HEK293 (cell line): Measurements from ENCODE around the gene CRP.
A peak's percentile ranks its signal among the peaks of the same experiment; 100 is the strongest.

ENCODE experiments used
- CTCF ChIA-PET: fragments of 350-600 bp; formaldehyde crosslinking; extraction: SDS; loops from one replicate; lab custom pipeline; 2021; ENCODE audit warnings: antibody characterized with exemption; lab: Yijun Ruan, JAX
- POLR2A ChIA-PET: fragments of 300-600 bp; formaldehyde crosslinking; extraction: SDS; loops from one replicate; lab custom pipeline; 2020; ENCODE audit warnings: antibody characterized with exemption, inconsistent platforms; lab: Yijun Ruan, JAX
- H3K27ac ChIP-seq: fragments of 200-500 bp; sonication (Bioruptor generic); 2 replicates; pipeline ENCODE4 v1.5.1; 2014; ENCODE audit warnings: low read depth, low read length, control low read depth, inconsistent platforms; ENCODE audit errors: extremely low read depth
- H3K36me3 ChIP-seq, 2 experiments: fragments of 200-500 bp in 1 of 2; sonication (Bioruptor generic) in 1 of 2; 1 replicate in 1 of 2; 2 replicates in 1 of 2; pipeline ENCODE4 v1.5.1; 2014 to 2017; ENCODE audit warnings: inconsistent platforms in 2 of 2, low read length in 2 of 2; ENCODE audit not compliant: control insufficient read depth in 2 of 2, insufficient read depth in 1 of 2
- H3K4me1 ChIP-seq: fragments of 200-500 bp; sonication (Bioruptor generic); 2 replicates; pipeline ENCODE4 v1.5.1; 2014; ENCODE audit warnings: mild to moderate bottlenecking, low read length, inconsistent platforms; ENCODE audit not compliant: control insufficient read depth, insufficient read depth
- H3K4me3 ChIP-seq: 2 replicates; pipeline ENCODE4 v1.5.1; 2011; ENCODE audit warnings: low read depth, mild to moderate bottlenecking, control low read depth, low read length, moderate library complexity
- H3K9me3 ChIP-seq: fragments of 200-500 bp; sonication (Bioruptor generic); 2 replicates; pipeline ENCODE4 v1.5.1; 2014; ENCODE audit warnings: low read depth, low read length, inconsistent platforms; ENCODE audit not compliant: control insufficient read depth, insufficient read depth
- KLF16 ChIP-seq: fragments of 450-650 bp; formaldehyde crosslinking; IDR thresholded peaks from 2 replicates; pipeline ENCODE4 v1.5.1; 2017; ENCODE audit warnings: missing biosample characterization, missing genetic modification characterization
- SALL2 ChIP-seq: fragments of 450-650 bp; formaldehyde crosslinking; IDR thresholded peaks from 2 replicates; pipeline ENCODE4 v1.5.0; 2017; ENCODE audit warnings: missing biosample characterization, mild to moderate bottlenecking, missing genetic modification characterization, borderline replicate concordance
- SP2 ChIP-seq: fragments of 450-650 bp; formaldehyde crosslinking; IDR thresholded peaks from 2 replicates; pipeline ENCODE4 v1.5.1; 2016; ENCODE audit warnings: missing biosample characterization, missing genetic modification characterization
- TCF7L2 ChIP-seq: IDR thresholded peaks from 2 replicates; pipeline ENCODE4 v1.6.1; 2011; ENCODE audit warnings: low read depth, mild to moderate bottlenecking, inconsistent platforms, low read length, moderate library complexity, borderline replicate concordance
- ZBTB1 ChIP-seq: fragments of 450-650 bp; formaldehyde crosslinking; IDR thresholded peaks from 2 replicates; pipeline ENCODE4 v1.5.1; 2016; ENCODE audit warnings: missing biosample characterization, missing genetic modification characterization
- ZBTB21 ChIP-seq: fragments of 450-650 bp; formaldehyde crosslinking; IDR thresholded peaks from 2 replicates; pipeline ENCODE4 v1.5.1; 2017; ENCODE audit warnings: missing biosample characterization, missing genetic modification characterization
- ZFP41 ChIP-seq: fragments of 450-650 bp; formaldehyde crosslinking; IDR thresholded peaks from 2 replicates; pipeline ENCODE4 v1.5.1; 2016; ENCODE audit warnings: missing biosample characterization, missing genetic modification characterization, borderline replicate concordance
- ZNF140 ChIP-seq: fragments of 450-650 bp; formaldehyde crosslinking; IDR thresholded peaks from 2 replicates; pipeline ENCODE4 v1.5.1; 2016; ENCODE audit warnings: missing biosample characterization, missing genetic modification characterization
- ZNF169 ChIP-seq: fragments of 450-650 bp; formaldehyde crosslinking; IDR thresholded peaks from 2 replicates; pipeline ENCODE4 v1.5.1; 2016; ENCODE audit warnings: missing biosample characterization, missing genetic modification characterization
- ZNF433 ChIP-seq: fragments of 450-650 bp; formaldehyde crosslinking; IDR thresholded peaks from 2 replicates; pipeline ENCODE4 v1.5.1; 2016; ENCODE audit warnings: missing biosample characterization, missing genetic modification characterization, low read depth
- ZNF473 ChIP-seq: fragments of 450-650 bp; formaldehyde crosslinking; IDR thresholded peaks from 2 replicates; pipeline ENCODE4 v1.5.1; 2017; ENCODE audit warnings: missing biosample characterization, missing genetic modification characterization
- ZNF555 ChIP-seq: fragments of 450-650 bp; formaldehyde crosslinking; conservative IDR thresholded peaks from 2 replicates; pipeline ENCODE4 v1.5.1; 2017; ENCODE audit warnings: missing biosample characterization, mild to moderate bottlenecking, missing genetic modification characterization, inconsistent platforms
- ZNF610 ChIP-seq: fragments of 450-650 bp; formaldehyde crosslinking; IDR thresholded peaks from 2 replicates; pipeline ENCODE4 v1.5.1; 2016; ENCODE audit warnings: missing biosample characterization, missing genetic modification characterization, borderline replicate concordance
- ZNF629 ChIP-seq: fragments of 450-650 bp; formaldehyde crosslinking; IDR thresholded peaks from 2 replicates; pipeline ENCODE4 v1.5.1; 2017; ENCODE audit warnings: missing biosample characterization, missing genetic modification characterization
- ZNF658 ChIP-seq: fragments of 450-650 bp; formaldehyde crosslinking; IDR thresholded peaks from 2 replicates; pipeline ENCODE4; 2016; ENCODE audit warnings: missing biosample characterization, missing genetic modification characterization
- ZNF777 ChIP-seq: fragments of 450-650 bp; formaldehyde crosslinking; IDR thresholded peaks from 2 replicates; pipeline ENCODE4 v1.5.1; 2017; ENCODE audit warnings: missing biosample characterization, missing genetic modification characterization, borderline replicate concordance
- ZNF791 ChIP-seq: fragments of 450-650 bp; formaldehyde crosslinking; IDR thresholded peaks from 2 replicates; pipeline ENCODE4 v1.5.1; 2016; ENCODE audit warnings: missing biosample characterization, missing genetic modification characterization
- TF ChIP-seq, protein P1 (sequence below): IDR thresholded peaks from 2 replicates; pipeline ENCODE4 v1.6.1; 2011; ENCODE audit warnings: mild to moderate bottlenecking, low read depth, low read length, borderline replicate concordance
- TF ChIP-seq, protein P2 (sequence below): fragments of 450-650 bp; formaldehyde crosslinking; IDR thresholded peaks from 2 replicates; pipeline ENCODE4 v1.5.1; 2016; ENCODE audit warnings: missing biosample characterization, missing genetic modification characterization
- TF ChIP-seq, protein P3 (sequence below): fragments of 450-650 bp; formaldehyde crosslinking; IDR thresholded peaks from 2 replicates; pipeline ENCODE4 v1.5.1; 2016; ENCODE audit warnings: missing biosample characterization, missing genetic modification characterization, low read depth
- TF ChIP-seq, protein P4 (sequence below): fragments of 450-650 bp; formaldehyde crosslinking; IDR thresholded peaks from 2 replicates; pipeline ENCODE4 v1.5.1; 2016; ENCODE audit warnings: missing biosample characterization, missing genetic modification characterization

Gene CRP

DNA sequence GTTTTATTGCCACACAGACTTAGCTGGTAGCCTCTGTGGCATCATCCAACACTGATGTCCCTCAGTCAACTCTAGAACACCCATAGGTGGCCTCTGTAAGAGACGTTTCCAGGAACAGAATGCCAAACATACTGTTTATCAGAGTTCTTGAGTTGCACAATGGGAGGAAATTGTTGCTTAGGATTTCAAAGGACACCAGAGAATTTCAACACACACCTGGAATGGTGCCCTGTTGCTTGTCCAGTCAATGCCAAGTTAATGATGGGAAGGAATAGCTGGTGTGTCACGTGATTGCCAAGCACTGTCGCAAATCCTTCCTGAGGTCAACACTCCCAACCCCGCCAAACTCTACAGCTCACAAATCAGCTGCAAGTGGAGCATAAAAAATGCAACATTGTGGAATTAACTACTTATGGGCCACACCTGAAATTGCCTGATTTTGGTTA, 37.8 kb upstream of the CRP start:
- no peak overlapping the region for H3K27ac ChIP-seq
- POLR2A ChIA-PET: no interaction called here
- no peak for TF ChIP-seq ZNF777 (tag by site-specific recombination)
- TF ChIP-seq, protein P1, sequence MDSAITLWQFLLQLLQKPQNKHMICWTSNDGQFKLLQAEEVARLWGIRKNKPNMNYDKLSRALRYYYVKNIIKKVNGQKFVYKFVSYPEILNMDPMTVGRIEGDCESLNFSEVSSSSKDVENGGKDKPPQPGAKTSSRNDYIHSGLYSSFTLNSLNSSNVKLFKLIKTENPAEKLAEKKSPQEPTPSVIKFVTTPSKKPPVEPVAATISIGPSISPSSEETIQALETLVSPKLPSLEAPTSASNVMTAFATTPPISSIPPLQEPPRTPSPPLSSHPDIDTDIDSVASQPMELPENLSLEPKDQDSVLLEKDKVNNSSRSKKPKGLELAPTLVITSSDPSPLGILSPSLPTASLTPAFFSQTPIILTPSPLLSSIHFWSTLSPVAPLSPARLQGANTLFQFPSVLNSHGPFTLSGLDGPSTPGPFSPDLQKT: no peak

DNA sequence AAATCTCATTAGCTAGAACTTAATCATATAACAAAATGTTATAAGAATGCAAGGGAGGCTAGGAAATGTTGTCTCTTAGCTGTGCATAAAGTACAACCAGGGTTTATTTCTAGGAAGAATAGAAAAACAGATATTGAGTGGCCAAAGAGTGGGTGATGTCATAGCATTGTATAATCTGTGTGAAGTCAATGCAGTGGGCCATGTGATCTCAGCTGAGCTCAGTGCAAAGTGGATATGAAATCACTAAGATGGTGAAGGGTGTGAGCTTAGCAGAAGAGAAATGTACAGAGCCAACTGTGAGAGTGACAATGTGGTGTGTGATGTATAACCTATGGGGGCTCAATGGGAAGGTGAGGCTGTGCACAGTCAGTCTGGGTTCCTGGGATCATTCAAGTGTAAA, 36.6 kb upstream of the CRP start:
- no peak for TF ChIP-seq SALL2 (tag by site-specific recombination)
- no peak for TF ChIP-seq ZFP41
- TF ChIP-seq ZBTB21 (tag by site-specific recombination): peak; percentile 66
- TF ChIP-seq, protein P2, sequence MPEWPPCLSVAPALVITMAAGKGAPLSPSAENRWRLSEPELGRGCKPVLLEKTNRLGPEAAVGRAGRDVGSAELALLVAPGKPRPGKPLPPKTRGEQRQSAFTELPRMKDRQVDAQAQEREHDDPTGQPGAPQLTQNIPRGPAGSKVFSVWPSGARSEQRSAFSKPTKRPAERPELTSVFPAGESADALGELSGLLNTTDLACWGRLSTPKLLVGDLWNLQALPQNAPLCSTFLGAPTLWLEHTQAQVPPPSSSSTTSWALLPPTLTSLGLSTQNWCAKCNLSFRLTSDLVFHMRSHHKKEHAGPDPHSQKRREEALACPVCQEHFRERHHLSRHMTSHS (tag by site-specific recombination): no peak
- no peak for TF ChIP-seq TCF7L2
- peak; percentile 37; the same call in 1 of the 2 replicates for TF ChIP-seq ZNF629
- TF ChIP-seq, protein P3, sequence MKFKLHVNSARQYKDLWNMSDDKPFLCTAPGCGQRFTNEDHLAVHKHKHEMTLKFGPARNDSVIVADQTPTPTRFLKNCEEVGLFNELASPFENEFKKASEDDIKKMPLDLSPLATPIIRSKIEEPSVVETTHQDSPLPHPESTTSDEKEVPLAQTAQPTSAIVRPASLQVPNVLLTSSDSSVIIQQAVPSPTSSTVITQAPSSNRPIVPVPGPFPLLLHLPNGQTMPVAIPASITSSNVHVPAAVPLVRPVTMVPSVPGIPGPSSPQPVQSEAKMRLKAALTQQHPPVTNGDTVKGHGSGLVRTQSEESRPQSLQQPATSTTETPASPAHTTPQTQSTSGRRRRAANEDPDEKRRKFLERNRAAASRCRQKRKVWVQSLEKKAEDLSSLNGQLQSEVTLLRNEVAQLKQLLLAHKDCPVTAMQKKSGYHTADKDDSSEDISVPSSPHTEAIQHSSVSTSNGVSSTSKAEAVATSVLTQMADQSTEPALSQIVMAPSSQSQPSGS (tag by site-specific recombination): peak; percentile 71
- H3K9me3 ChIP-seq: no peaks in the 10 kb centered on the region
- ChIA-PET CTCF (interaction anchor here (0.5 to 0.6 kb wide), 2 partner anchors 619 to 675 kb away, joined by 3 read pairs; partner anchors contain the start of gene AIM2), POLR2A (no interaction called here)
- H3K4me3 ChIP-seq: no peak overlapping the region
- no peaks in the 10 kb centered on the region for H3K36me3 ChIP-seq
- H3K27ac ChIP-seq: no peak overlapping the region
- H3K4me1 ChIP-seq: no peaks in the 10 kb centered on the region

More for the DNA sequence above, 37.8 kb upstream of the CRP start:
- CTCF ChIA-PET: interaction anchor here (0.7 to 1.2 kb wide), 2 partner anchors 46 to 255 kb away, joined by 3 read pairs; no protein-coding TSS in a partner anchor
- no peaks in the 10 kb centered on the region for H3K9me3 ChIP-seq
- H3K4me3 ChIP-seq: no peak overlapping the region
- H3K36me3 ChIP-seq: no peaks in the 10 kb centered on the region
- no peaks in the 10 kb centered on the region for H3K4me1 ChIP-seq

DNA sequence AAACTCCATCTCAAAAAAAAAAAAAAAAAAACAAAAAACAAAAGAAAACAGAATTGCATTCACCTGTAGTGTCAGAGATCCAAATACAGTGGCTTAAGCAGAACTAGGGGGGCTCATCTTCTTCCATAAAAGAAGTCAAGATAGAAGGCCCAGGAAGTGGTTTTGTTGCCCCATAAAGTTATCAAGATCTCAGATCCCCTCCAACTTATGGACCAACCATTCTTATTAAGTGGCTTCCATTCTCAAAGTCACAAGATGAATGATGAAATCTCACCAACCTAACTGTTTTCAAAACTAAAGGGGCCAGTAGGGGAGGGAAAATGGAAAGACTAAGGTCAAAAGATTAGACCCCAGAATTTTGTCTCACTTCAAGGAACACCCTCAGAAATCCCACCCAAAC, 36.2 kb upstream of the CRP start:
- ChIA-PET CTCF (interaction anchor here (0.5 to 0.6 kb wide), 2 partner anchors 619 to 674 kb away, joined by 3 read pairs; partner anchors contain the start of gene AIM2), POLR2A (no interaction called here)
- H3K4me1 ChIP-seq: no peaks in the 10 kb centered on the region
- TF ChIP-seq ZNF791 (tag by site-specific recombination) (no peak), SP2 (tag by site-specific recombination) (no peak), ZBTB1 (tag by site-specific recombination) (no peak), KLF16 (tag by site-specific recombination) (no peak), ZNF169 (tag by site-specific recombination) (no peak), TCF7L2 (no peak), ZNF140 (no peak), ZNF610 (tag by site-specific recombination) (no peak), ZNF433 (tag by site-specific recombination) (no peak), ZNF555 (tag by site-specific recombination) (no peak), ZNF473 (tag by site-specific recombination) (no peak), ZNF658 (tag by site-specific recombination) (no peak)
- TF ChIP-seq, protein P1: no peak
- TF ChIP-seq, protein P4, sequence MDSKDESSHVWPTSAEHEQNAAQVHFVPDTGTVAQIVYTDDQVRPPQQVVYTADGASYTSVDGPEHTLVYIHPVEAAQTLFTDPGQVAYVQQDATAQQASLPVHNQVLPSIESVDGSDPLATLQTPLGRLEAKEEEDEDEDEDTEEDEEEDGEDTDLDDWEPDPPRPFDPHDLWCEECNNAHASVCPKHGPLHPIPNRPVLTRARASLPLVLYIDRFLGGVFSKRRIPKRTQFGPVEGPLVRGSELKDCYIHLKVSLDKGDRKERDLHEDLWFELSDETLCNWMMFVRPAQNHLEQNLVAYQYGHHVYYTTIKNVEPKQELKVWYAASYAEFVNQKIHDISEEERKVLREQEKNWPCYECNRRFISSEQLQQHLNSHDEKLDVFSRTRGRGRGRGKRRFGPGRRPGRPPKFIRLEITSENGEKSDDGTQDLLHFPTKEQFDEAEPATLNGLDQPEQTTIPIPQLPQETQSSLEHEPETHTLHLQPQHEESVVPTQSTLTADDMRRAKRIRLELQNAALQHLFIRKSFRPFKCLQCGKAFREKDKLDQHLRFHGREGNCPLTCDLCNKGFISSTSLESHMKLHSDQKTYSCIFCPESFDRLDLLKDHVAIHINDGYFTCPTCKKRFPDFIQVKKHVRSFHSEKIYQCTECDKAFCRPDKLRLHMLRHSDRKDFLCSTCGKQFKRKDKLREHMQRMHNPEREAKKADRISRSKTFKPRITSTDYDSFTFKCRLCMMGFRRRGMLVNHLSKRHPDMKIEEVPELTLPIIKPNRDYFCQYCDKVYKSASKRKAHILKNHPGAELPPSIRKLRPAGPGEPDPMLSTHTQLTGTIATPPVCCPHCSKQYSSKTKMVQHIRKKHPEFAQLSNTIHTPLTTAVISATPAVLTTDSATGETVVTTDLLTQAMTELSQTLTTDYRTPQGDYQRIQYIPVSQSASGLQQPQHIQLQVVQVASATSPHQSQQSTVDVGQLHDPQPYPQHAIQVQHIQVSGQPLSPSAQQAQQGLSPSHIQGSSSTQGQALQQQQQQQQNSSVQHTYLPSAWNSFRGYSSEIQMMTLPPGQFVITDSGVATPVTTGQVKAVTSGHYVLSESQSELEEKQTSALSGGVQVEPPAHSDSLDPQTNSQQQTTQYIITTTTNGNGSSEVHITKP (tag by site-specific recombination): no peak

More for the DNA sequence above, 36.2 kb upstream of the CRP start:
- H3K36me3 ChIP-seq: no peaks in the 10 kb centered on the region
- no peak overlapping the region for H3K27ac ChIP-seq
- no peaks in the 10 kb centered on the region for H3K9me3 ChIP-seq
- H3K4me3 ChIP-seq: no peak overlapping the region
